Measurements from ENCODE around the gene YPEL3. TPM values are rescaled to one million over a fixed set of nuclear protein-coding genes. Genes with fewer than 3 reads are reported as not detected.
"Not testable (repeated sequence)": the region's sequence is repeated elsewhere in the genome, so short reads cannot be mapped to it uniquely, and the experiment has no call there.

The YPEL3 gene
- total RNA-seq, 1 donor from 2014 or later = 75.8 TPM

DNA sequence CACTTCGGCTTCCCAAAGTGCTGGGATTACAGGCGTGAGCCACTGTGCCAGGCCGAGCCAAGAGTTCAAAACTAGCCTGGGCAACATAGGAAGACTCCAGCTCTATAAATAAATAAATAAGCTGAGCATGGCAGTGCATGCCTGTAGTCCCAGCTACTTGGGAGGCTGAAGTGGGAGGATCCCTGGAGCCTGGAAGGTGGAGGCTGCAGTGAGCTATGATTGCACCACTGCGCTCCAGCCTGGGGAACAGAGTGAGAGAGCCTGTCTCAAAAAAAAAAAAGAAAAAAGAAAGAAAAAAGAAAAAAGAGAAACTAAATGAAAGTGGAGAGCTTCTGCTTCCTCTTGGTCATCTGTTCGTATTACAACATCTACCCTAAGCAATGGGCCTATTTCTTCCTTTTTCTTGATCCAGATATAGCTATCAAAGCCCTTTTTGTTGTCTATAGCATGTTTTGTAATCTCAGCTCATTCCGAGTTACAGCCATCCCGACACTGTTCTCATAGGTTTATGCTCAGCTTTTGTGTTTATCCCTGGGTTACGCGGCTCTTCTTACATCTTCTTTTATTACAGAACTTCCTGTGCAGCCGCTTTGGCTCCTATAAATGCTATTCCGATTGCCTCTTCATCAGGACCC, 41.1 kb upstream of the YPEL3 start:
- CTCF ChIA-PET = no interaction called here
- intact Hi-C loops (cut with micrococcal nuclease) = no loop called here
- POLR2A ChIA-PET = interaction anchor here (0.6 to 1.5 kb wide), 2 partner anchors 43 to 46 kb away, joined by 4 to 7 read pairs; partner anchors contain the start of gene CORO1A

GRCh38 chr16:30132591-30132990, 36.6 kb upstream of the YPEL3 start:
- Mint-ChIP-seq H3K9me3 (no peaks in the 10 kb centered on the region), H3K36me3 (ENCODE audit: low read depth) (no peaks in the 10 kb centered on the region), H3K4me1 (no peaks in the 10 kb centered on the region), H3K27ac (no peak overlapping the region), H3K27me3 (peaks cover 1% of the 10 kb centered on the region), H3K4me3 (no peak overlapping the region)
- intact Hi-C loops (cut with micrococcal nuclease) = no loop called here
- DNase-seq (no peak), ATAC-seq (ENCODE audit: low read depth) (no peak)
- ChIA-PET POLR2A (no interaction called here), CTCF (no interaction called here)
- no peak for TF ChIP-seq CTCF (IDR thresholded peaks at IDR 0.05)

More for the DNA sequence above, 41.1 kb upstream of the YPEL3 start:
- DNase-seq = no peak
- no peaks in the 10 kb centered on the region for H3K9me3 Mint-ChIP-seq
- no peak for ATAC-seq (ENCODE audit: low read depth)
- no peak for TF ChIP-seq CTCF (IDR thresholded peaks at IDR 0.05)
- no peak overlapping the region for H3K27ac Mint-ChIP-seq
- H3K36me3 Mint-ChIP-seq (ENCODE audit: low read depth) = no peaks in the 10 kb centered on the region
- no peak overlapping the region for H3K4me3 Mint-ChIP-seq
- peaks cover 6% of the 10 kb centered on the region for H3K4me1 Mint-ChIP-seq
- peaks cover 1% of the 10 kb centered on the region for H3K27me3 Mint-ChIP-seq

- ATAC-seq (ENCODE audit: low read depth) = no peak
These were observed 36.0 kb upstream of the YPEL3 start for GRCh38 chr16:30131869-30132475.

GRCh38 chr16:30127993-30128392, 32.0 kb upstream of the YPEL3 start:
- no peaks in the 10 kb centered on the region for H3K36me3 Mint-ChIP-seq (ENCODE audit: low read depth)
- no peak for DNase-seq
- H3K27me3 Mint-ChIP-seq = no peaks in the 10 kb centered on the region
- no peaks in the 10 kb centered on the region for H3K4me1 Mint-ChIP-seq
- ATAC-seq (ENCODE audit: low read depth) = no peak
- H3K9me3 Mint-ChIP-seq = no peaks in the 10 kb centered on the region
- TF ChIP-seq CTCF (IDR thresholded peaks at IDR 0.05) = no peak
- H3K27ac Mint-ChIP-seq = no peak overlapping the region
- CTCF ChIA-PET = no interaction called here
- no peak overlapping the region for H3K4me3 Mint-ChIP-seq
- intact Hi-C loops (cut with micrococcal nuclease) = no loop called here
- POLR2A ChIA-PET = no interaction called here

More at GRCh38 chr16:30131869-30132475, 36.0 kb upstream of the YPEL3 start:
- ChIA-PET POLR2A (no interaction called here), CTCF (no interaction called here)
- no peak for DNase-seq
- no peak for TF ChIP-seq CTCF (IDR thresholded peaks at IDR 0.05)
- intact Hi-C loops (cut with micrococcal nuclease) = no loop called here
- H3K36me3 Mint-ChIP-seq (ENCODE audit: low read depth) = no peaks in the 10 kb centered on the region
- no peaks in the 10 kb centered on the region for H3K9me3 Mint-ChIP-seq
- peaks cover 1% of the 10 kb centered on the region for H3K27me3 Mint-ChIP-seq
- no peak overlapping the region for H3K27ac Mint-ChIP-seq
- H3K4me3 Mint-ChIP-seq = no peak overlapping the region
- H3K4me1 Mint-ChIP-seq = no peaks in the 10 kb centered on the region

- H3K4me1 Mint-ChIP-seq = peaks cover 12% of the 10 kb centered on the region
- DNase-seq; intact Hi-C loops (cut with micrococcal nuclease); H3K27me3 Mint-ChIP-seq; H3K9me3 Mint-ChIP-seq; H3K36me3 Mint-ChIP-seq (ENCODE audit: low read depth); H3K4me3 Mint-ChIP-seq; CTCF ChIA-PET; ATAC-seq (ENCODE audit: low read depth); H3K27ac Mint-ChIP-seq: not testable (repeated sequence)
- POLR2A ChIA-PET = interaction anchor here (0.6 to 0.7 kb wide), 2 partner anchors 34 to 60 kb away, joined by 3 read pairs; partner anchors contain the start of gene TBX6
These were observed 29.7 kb upstream of the YPEL3 start for GRCh38 chr16:30125690-30126089.
